AG09309 (cell line): ENCODE data around the gene SDF2.

Source experiments
- DNase-seq: peaks from one replicate; pipeline ENCODE4 v3.0.0-alpha.2; 2010; ENCODE audit warnings: low read depth
- H3K4me3 ChIP-seq: 2 replicates; pipeline ENCODE4 v1.5.1; 2011; ENCODE audit warnings: mild to moderate bottlenecking, low read depth, low read length, moderate library complexity; ENCODE audit not compliant: control insufficient read depth
- TF ChIP-seq, protein P1 (sequence below): IDR thresholded peaks from 2 replicates; pipeline ENCODE4 v1.5.1; 2011; ENCODE audit warnings: mild to moderate bottlenecking, low read depth, low read length, inconsistent platforms; ENCODE audit not compliant: insufficient read depth, control insufficient read depth; ENCODE audit errors: missing control alignments

Gene SDF2

DNA sequence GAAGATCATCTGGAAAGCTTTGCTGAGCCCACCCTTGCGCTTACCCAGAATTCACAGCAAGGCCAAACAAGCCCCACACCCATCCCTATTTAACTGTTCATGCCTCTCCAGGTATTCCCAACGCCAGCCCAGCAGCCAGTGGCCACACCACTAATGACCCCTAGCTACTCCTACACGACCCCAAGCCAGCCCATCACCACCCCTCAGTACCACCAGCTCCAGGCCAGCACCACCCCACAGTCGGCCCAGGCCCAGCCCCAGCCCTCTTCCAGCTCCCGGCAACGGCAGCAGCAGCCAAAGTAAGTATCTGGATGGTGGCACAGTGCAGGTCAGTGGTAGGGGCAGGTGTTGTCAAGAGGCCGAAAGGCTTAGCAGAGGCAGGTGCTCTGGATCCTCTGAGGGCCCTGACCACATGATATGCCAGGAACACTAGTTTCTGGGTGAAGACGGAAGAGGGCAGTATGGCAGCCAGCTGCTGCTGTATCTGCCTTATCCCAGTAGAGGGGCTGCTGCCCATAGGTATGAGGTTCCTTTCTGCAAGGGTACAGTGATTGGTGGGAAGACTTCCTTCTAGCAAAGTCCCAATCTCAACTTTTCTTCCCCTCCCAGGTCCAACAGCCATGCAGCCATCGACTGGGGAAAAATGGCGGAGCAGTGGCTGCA lies 39.3 kb upstream of the SDF2 start:
- TF ChIP-seq, protein P1, sequence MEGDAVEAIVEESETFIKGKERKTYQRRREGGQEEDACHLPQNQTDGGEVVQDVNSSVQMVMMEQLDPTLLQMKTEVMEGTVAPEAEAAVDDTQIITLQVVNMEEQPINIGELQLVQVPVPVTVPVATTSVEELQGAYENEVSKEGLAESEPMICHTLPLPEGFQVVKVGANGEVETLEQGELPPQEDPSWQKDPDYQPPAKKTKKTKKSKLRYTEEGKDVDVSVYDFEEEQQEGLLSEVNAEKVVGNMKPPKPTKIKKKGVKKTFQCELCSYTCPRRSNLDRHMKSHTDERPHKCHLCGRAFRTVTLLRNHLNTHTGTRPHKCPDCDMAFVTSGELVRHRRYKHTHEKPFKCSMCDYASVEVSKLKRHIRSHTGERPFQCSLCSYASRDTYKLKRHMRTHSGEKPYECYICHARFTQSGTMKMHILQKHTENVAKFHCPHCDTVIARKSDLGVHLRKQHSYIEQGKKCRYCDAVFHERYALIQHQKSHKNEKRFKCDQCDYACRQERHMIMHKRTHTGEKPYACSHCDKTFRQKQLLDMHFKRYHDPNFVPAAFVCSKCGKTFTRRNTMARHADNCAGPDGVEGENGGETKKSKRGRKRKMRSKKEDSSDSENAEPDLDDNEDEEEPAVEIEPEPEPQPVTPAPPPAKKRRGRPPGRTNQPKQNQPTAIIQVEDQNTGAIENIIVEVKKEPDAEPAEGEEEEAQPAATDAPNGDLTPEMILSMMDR: no peak
- H3K4me3 ChIP-seq: no peak overlapping the region
- DNase-seq: no peak

DNA sequence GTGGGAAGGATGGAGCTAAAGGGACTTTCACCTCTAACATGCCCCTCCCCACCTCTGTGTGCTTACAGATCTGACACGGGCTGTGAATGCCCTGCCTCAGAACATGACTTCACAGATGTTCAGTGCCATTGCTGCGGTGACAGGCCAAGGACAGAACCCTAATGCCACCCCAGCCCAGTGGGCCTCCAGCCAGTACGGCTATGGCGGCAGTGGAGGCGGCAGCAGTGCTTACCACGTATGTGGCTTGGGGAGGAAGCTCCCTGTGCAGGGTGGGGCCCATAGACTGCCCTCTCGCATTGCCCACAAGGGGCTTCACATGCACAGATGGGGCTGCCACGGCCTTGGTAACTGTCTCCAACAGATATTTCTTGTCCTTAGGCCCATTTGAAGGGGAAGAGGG lies 38.6 kb upstream of the SDF2 start:
- H3K4me3 ChIP-seq: no peak overlapping the region
- TF ChIP-seq, protein P1: no peak
- no peak for DNase-seq

DNA sequence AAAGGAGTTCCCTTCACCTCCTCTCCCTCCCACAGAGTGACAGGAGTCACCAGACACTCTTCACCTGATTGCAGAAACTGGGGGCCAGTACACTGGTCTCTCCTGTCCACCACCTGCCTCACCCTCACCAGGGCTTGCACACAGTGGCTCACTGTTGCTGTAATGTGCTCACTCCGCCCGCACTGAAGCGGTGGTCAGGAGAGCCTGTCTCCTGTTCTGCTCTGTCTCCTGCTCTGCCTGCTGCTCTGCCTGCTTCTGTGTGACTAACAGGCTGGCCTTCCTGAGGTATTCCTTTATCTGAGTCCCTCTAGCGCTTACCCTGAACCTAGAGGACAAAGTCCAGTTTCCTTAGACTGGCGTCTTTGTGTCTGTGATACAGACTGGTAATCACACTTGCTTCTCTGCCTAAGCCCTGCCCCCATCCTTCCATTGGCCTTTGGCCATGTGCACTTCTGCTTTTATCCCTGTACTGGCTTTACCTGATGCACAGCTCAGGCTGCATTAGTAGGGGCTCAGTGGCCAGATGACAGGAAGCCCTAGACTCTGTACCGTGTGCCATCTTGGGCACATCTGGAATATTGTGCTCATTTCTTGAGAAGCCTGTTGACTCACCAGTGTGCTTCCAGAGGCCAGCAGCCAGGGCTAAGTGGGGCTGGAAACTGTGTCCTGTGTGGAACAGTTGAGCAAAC lies 36.7 kb upstream of the SDF2 start:
- TF ChIP-seq, protein P1: no peak
- no peak overlapping the region for H3K4me3 ChIP-seq
- no peak for DNase-seq

DNA sequence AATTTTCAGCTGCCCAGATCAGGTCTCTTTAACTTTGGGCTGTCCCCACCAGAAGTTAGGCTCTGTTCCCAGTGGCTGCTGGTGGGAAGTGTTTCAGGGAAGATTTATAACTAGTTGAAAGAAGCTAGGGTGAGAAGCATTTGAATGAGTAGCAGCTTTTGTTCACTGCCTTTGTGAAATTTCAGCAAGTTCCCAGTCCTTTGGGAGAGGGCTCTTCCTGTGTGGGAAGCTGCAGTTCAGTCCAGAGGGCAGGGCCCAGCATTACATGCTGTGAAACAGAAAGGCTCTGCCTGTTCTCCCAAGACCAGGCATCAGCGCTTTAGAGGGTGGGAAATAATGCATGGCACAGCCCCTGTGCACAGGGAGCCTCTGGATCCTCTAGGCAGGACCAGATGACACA lies 32.2 kb upstream of the SDF2 start:
- no peak for DNase-seq
- H3K4me3 ChIP-seq: no peak overlapping the region
- TF ChIP-seq, protein P1: no peak

DNA sequence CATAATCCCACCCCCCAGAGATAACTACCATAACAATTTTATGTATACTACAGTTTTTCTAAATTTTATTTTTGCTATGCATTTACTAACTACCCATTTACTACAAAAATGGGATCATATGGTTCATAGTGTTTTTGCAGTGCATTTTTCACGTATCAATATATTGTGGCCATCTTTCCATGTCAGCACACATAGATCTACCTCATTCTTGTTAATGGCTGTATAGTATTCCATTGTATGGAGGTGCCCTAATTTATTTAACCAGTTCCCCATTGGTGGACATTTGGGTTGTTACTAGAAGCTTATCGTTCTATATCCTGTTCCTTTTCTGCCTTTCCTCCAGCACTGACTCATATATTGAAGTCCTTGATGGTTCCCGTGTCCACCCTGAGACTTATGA lies 27.3 kb upstream of the SDF2 start:
- TF ChIP-seq, protein P1: no peak
- DNase-seq: no peak
- no peak overlapping the region for H3K4me3 ChIP-seq

DNA sequence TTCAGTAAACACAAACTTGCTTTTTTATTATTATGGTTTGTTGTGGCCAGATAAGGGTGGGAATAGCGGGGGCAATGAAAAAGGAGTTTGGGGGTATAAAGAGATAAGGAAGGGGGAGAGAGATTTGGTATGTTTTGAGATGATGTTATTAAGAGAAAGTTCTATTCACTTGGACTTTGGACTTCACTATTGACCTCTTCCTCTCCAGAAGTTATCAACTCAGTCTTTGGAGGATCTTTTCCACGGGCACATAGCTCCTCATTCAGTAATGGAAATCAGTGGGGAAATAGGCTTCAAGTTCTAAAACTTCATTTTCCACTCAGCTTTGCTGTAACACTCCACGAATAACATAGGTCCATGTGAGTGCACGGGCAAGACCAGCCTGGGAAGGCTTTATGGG lies 26.8 kb upstream of the SDF2 start:
- no peak for DNase-seq
- TF ChIP-seq, protein P1: no peak
- H3K4me3 ChIP-seq: no peak overlapping the region
